ENCODE measurements around the gene GOLIM4.

Gene GOLIM4

DNA sequence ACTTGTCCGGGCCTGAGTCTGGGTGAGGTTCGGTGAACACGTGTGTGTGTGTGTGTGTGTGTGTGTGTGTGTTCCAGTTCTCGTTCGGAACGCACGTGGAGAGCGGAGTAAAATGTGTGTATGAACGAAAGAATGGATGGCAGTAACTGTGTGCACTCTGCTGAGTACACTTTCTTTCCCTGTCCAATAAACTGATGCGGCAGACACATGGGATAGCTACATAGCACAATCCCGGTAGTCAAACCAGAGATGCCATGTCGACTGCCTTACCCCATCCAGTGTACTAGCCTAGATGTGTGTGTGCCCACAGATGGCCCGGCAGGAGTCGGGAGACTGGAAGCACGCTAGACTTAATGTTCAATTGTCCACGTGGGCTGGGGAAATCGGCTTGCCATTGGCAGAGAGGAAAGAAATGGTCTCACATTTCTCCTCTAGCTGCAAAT is 507 bp upstream of the GOLIM4 start:
- no peak for DNase-seq (ENCODE audit: low read depth)

DNA sequence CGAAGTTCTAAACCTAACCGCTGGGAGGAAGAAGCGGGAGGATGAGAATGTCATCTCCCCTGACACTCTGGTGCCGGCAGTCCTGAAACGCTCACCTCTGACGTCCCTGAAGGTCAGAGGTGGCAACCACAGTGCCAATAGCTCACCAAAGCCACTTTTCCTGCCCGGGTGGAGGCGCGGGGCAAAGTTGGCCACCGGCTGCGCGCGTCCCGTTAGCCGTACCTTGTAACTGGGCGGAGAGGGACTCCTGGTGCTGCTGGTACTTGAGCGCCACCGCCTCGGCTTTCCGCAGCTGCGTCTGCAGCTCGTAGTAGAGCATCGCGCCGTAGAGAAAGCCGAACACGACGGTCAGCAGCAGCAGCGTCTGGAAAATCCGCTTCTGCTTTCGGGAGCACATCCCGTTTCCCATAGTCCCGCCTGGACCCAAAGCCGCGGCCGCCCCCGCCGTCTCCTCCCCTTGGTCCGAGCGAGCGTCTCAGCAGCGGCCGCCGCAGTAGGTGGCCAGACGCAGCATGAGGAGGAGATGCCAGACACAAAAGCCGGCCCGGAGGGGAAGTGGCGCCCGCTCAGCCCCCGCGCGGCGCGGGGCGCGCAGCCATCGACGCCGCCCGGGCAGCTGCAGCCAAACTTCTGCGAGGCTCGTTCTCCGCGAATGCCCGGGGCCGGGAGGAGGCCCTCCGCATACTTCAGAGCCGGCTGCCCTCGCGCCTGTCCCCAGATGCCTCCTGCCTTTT is 680 bp downstream of the GOLIM4 start:
- no peak for DNase-seq (ENCODE audit: low read depth)

DNA sequence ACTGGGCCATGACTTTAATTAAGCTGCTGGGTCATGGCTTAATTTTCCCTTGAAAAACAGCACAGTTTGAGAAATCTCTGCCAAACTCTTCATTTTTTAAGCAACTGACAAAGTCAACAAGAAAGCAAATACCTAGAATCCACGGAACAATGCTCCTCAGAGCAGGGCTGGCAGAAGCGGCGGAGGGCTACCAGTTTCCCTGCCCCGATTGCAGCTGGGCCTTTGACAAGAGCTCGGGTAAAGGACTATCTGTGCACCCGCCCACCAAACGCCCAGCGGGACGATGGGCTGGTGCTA is 1.2 kb downstream of the GOLIM4 start:
- no peak for DNase-seq (ENCODE audit: low read depth)

DNA sequence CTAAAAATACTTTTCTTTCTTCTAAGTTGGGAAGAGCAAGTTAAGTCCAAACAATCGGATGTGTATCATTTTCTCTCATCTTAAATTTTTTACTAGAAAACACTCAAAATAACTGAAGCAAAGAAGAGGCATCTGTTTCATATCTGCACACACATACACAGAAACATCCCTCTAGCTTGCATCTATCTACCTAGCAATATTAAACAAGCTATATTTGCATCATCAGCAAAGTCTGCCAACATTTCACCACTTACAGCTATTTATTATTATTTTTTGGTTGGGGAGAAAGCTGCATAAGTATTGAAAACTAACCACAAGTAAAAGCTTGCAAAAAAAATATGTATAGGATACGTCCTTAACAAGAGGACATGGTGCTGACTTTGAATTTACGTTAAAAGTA is 1.9 kb downstream of the GOLIM4 start:
- DNase-seq (ENCODE audit: low read depth) = no peak

DNA sequence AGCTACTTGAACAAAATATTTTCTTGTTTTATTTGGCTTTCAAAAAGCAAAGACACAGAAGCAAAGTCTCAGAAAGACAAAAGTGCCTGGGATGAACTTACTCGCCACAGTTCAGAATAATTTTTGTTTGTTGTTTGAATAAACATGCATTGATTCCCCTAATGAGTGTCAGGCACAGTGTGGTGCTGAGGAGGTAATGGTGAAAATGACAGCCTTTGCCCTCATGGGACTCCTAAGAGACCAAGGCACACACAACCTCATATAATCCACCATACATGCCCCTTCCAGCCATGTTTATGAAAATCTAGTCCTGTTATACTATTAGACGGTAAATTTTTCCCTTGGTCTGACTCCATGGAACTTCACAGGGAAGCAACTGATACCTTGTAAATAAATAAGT is 2.5 kb downstream of the GOLIM4 start:
- DNase-seq (ENCODE audit: low read depth) = no peak

DNA sequence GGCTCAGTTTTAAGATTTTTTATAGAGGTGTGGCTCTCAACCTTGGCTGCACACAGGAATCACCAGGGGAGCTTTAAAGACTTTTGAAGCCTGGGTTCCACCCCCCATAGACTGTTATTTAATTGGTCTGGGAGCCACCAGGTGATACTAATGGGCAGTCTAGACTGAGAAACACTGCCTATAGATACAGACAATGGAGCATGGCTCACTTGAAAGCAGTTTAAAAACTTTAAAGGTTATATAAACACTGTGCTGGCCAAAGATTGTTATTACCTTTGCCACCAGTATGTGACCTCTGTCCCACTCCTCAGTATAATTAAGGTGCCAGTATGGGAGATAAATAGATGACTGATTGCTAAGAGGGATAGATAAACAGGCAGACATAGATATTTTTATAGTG is 3.8 kb downstream of the GOLIM4 start:
- DNase-seq (ENCODE audit: low read depth) = no peak

DNA sequence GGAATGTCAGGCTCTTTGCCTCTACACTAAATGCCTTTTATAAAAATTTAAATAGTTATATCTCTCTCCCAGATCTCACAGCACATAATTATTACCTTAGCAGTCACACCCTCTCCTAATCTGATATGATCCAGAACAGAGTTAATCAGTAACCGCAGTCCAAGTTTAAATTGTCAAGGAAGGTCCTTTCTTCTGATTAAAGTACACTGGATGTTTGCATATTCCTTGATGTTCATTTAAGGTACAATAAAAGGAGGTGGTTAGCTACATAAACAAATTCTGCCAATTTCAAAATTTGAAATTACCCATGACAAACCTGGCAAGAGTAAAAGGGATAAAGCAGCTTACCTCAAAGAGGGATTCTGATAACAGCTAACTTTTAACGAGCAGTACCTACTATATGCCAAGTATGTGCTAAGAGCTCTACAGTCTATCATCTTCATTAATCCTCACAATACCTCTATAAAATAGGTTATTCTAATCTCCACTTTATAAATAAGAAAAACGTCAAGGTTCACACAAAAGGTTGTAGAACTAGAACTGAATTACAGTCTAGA is 4.3 kb downstream of the GOLIM4 start:
- DNase-seq (ENCODE audit: low read depth) = no peak

DNA sequence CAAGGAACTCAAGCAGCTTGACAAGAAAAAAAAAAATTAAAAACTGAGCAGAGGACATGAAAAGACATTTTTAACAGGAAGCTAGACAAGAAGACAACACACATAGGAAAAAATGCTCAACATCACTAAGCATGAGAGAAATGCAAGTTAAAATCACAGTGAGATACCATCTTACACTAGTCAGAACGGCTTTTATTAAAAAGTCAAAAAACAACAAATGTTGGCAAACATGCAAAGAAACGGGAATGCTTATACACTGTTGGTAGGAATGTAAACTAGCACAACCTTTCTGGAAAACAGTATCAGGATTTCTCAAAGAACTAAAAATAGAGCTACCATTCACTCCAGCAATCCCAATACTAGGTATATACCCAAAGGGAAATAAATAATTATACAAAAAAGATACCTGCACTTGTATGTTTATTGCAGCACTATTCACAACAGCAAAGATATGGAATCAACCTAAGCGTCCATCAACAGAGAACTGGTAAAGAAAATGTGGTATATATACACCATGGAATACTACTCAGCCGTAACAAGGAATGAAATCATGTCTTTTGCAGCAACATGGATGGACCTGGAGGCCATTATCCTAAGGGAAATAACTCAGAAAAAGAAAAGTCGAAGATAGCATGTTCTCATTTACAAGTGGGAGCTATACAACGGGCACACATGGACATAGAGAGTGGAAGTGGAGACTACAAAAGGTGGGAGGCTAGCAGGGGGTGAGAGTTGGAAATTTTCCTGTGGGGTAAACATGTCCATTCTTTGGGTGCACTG is 5.2 kb downstream of the GOLIM4 start:
- no peak for DNase-seq (ENCODE audit: low read depth)

DNA sequence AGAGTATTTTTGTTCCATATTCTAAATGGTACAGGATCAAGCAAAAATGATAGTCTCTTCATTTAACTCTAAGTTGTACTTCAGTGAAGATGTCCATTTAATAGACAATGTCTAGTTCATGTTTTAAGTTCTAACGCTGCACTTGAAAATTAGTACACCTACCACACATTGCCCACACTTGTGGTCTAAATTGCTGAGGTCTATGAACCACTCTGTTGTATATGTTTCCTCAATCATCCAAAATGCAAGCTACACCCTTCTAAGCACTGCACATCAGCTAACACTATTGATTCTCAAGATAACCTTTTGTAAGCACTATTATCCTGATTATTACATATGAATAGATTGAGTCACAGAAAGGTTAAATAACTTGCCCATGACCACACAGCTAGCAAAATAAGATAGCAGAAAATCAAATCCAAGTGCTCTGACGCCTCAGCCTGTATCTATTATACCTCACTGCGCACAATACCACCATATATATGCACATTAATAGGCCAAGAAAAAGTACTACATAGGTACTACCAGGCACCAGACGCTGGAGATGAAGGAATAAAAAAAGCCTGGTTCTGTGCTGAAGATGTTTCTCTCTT is 6.4 kb downstream of the GOLIM4 start:
- DNase-seq (ENCODE audit: low read depth) = no peak

DNA sequence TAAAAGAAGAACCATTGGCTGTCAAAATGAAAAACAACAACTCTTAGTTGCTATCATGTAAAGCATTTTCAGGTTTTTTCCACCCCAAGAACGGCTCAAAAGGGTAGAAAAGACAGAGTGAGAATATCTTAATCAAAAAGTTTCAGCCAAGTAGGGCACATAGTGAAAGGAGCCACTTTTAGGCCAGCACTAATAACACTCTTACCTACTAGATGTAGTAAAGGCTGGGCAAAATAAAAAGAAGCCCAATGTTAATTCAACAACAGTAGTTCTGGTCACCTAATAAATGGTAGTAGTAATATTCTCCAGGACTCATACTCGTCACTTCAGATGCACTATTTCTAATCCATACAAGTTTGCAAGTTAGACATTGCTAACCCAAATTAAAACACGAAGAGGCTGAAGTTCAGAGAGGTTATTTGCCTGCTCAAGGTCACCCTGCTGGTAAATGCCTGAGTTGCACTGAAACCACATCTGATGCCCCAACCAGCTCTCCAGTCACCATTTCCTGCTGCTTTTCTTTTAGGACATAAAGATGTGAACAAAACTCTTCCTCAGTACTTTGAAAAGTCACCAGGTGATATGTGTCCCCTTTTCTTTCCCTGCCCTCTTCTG is 7.5 kb downstream of the GOLIM4 start:
- no peak for DNase-seq (ENCODE audit: low read depth)

DNA sequence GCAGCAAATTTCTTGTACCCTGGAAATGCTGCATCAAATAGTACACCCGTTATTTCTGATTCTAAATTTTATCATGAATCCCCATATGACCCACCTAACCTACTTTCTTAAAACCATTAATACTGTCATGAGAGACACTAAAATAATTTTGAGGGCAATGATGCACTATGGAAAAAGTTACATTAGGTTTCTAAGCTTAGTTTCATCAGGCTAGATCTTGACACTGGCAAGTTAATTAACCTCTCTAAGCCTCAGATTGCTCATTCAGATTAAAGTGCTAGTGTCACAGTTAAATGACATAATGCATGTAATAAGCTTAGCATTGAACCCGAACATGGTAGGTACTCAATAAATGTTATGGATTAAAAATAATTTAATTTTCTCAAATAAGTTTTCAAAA is 8.2 kb downstream of the GOLIM4 start:
- DNase-seq (ENCODE audit: low read depth) = no peak

DNA sequence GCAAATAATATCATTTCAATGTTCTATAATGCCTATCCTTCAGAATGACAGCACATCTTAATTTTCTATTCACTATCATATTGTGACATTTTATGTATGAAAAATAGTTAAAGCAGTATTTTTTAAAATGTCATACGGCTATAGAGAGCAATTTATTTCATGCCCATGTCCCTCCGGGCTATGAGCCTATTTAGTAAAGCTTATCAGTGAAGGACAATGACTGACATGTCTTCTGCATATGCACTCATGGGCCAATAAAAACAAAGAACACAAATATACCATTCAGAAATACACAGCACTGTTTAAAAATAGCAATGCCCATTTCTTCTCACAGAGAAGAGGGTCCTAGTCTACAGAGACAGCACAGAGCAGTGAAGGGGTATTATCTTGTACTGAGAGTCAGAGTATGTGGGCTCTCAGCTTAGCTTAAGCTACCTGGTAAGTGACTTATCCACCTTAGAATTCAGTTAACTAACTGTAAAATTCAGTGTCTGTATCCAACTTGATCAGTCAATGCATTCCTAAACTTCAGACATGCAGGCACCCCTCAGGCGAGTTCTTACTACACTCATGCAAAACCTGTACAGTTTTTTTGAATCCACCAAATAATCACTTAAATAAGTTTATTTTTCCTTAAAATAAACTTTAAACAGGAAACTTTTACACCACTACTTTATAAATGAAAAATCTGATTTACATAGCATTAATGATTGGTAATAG is 9.0 kb downstream of the GOLIM4 start:
- DNase-seq (ENCODE audit: low read depth) = no peak

DNA sequence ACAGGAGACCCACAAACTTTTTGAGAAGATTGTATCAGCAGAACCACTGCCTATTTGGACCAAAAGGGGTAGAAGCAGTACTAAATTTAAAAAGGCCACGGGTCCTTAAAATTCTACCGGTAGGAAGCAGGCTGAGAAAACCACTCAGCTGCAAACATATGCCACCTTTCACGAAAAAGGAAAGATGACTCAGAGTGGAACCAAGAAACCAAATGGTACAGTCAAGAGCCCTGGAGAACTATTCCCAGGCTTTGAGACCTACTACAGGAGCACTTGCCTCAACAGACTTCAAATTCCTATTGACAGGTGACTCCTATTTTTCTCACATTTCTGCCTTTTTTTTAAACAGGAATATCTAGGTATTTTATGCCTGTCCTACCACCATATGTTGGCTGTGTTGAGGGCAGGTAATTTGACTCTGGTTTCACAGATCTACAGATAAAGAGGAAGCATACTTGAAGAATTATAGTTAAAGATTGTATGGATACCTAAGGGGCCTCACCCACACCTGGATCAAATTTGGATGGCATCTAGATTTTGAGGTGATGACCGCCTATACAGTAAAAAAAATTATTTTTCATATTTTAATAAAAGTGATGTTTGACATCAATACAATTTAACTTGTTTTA is 10.1 kb downstream of the GOLIM4 start:
- DNase-seq (ENCODE audit: low read depth) = no peak

DNA sequence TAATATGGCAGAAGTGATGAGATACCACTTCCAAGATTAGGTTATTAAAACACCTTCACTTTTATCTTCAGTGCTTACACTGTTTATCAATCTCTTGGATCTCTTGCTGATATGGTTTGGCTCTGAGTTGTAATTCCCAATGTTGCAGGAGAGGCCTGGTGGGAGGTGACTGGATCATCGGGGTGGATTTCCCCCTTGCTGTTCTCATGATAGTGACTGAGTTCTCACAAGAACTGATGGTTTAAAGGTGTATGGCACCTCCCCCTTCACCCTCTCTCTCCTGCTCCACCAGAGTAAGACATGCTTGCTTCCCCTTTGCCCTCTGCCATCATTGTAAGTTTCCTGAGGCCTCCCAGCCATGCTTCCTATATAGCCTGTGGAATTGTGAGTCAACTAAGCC is 11.8 kb downstream of the GOLIM4 start:
- no peak for DNase-seq (ENCODE audit: low read depth)

DNA sequence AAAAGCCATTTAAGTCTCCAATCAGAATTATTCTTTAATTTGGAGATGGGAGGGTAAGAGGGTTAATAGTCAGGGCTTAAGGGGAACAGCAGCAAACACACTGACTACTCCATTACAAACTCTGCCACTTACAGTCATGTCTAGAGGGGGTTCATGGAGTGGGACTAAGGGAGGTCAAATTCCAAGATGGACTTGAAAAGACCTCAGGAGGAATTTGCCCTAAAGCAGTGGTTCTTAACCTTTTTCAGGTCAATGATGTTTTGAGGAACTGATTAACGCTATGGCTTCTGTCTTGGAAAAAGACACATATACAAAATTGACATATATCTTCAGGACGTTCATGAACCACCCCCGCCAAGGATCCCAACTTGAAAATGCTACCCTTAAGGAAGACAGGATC is 13.9 kb downstream of the GOLIM4 start:
- DNase-seq (ENCODE audit: low read depth) = no peak

DNA sequence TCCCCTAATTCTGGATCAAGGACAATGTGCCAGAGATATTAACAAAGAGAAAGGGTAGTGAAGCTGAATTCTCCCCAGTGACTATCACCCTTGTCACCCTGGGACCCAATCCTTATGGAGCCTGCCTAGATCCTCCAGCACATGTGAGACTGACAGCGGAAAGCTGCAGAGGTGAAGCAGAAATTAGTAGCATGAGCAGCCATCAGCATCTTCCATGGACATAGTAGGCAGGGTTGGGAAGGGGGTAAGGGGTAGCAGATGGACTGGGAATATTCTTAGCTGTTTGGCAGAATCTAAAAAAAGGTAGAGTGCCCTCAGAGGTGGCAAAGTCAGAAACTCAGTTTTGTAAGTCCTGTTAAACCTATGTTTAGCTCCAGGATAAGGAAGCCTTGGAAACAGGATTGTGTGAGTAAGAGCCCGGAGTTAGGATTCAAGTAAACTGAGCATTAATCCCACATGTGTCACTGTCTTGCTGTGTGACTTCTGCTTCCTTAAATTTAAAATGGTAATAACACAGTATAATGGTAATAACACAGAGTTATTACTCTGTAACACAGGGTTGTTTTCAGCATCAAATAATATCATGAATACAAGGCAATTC is 14.5 kb downstream of the GOLIM4 start:
- no peak for DNase-seq (ENCODE audit: low read depth)

DNA sequence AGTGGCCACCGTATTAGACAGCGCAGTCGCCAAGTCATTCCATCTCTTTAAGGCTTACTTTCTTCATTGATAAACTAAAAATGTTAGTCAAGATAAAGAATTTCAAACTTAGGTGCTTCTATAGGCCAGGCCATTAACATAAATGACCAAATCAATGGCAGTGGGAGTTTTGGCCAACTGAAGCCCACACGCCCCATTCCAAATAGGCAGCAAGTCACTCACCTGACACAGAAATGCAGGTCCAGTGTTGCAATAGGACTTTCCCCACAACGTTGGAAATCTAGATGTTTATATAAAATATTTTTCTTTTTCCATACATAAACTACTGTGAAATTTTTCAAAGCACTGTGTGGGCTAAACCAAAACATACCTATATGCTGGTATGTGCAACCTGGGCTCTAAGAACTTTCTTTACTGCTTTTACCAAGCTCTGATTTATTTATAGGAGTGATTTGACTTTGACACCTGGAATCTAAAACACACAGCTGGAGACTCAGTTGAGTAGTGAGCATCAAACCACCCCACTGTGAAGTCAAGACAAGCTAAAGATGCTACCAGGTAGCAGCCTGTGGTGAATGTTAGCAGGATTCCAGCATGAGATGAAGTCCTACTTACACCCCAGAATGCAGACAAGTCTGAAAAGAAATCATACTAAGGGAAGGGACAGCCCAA is 15.1 kb downstream of the GOLIM4 start:
- DNase-seq (ENCODE audit: low read depth) = no peak

DNA sequence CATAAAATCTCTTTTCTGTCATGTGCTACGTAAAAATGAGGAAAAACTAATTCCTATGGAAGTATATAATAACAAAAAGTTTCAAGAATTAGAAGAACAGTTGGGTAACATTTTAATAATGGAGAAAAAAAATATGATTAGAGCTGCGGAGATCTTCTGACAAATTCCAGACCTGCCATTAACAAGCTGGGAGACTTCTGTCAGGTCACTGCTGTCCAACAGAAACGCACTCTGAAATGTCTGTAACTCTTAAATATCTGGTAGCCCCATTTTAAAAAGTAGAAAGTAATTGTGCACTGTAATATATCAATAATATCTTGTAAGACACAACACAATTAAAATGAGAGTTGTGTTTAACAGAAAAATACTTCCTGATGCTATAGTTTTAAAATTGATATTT is 15.7 kb downstream of the GOLIM4 start:
- no peak for DNase-seq (ENCODE audit: low read depth)

DNA sequence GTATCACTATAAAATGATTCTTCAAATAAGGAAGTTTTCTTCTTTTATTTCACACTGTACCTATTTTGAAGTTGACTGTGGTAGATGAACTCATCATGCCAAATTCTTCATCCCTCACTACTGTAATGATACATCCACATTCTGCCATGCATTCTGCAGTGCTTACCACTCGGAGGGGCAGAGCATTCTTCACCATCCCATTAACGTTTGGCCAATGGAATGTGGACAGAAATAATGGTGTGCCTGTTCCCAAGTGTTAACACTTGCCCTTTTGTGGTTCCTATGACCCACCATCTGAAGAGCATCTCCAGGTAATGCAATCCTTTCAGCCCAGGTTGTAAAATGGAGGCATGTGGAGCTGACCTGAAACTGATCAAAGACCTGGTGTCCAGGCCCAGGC is 18.6 kb downstream of the GOLIM4 start:
- no peak for DNase-seq (ENCODE audit: low read depth)

DNA sequence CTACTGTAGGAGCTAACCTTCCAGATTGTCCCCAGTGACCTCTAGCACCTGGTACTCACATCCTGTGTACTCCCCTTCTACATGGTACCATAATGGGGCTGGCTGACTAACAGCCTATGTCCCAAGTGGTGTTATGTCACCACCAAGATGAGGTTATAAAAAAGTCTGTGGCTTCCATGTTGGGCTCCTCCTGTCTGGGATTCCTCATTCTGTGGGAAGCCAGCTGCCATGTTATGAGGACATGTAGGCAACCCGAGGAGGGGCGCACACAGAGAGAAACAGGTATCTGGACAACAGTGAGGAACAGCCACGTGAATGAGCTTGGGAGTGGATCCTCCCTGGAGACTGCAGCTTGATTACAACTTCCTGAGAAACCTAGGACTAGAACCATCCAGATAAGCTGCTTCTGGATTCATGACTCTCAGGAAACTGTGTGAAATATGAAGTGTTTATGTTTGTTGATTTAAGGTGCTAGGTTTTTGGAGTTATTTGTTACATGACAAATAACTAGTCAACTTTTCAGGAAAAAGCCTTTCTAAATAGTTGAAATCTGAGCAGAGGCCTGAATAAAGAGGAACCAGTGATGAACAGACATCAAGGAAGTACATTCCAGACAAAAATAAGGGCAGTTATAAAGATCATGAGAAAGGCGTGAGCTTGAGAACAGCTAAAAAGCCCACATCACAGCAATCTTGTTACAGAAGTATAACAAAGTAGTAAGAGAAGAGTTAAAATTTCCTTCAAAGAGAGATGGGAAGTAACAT is 21.7 kb downstream of the GOLIM4 start:
- DNase-seq (ENCODE audit: low read depth) = no peak

All from activated T-helper 9 cell treated with anti-CD3 and anti-CD28 coated beads, Interleukin-2, amount 50 U/mL, for 16 hours (primary cell).